HepG2 (cell line): Measurements from ENCODE around the gene ARFIP2. TPM values are rescaled to one million over a fixed set of nuclear protein-coding genes. Genes with fewer than 3 reads are reported as not detected.

Source experiments
- ATAC-seq: fragments of 200-7000 bp; cut with Tn5 transposase; 3 replicates; pipeline ENCODE4 v1.9.1; 2020; ENCODE audit warnings: mild to moderate bottlenecking, moderate library complexity
- BruUV-seq: library from RNA; stranded (reverse); fragments of 400-500 nt; replicated peaks from 2 replicates; lab custom pipeline; 2021; lab: Mats Ljungman, UMichigan
- CTCF ChIA-PET: fragments of 300-600 bp; formaldehyde crosslinking; extraction: SDS; loops from one replicate; lab custom pipeline; 2021; ENCODE audit warnings: low total read pairs, inconsistent platforms, low intra/inter-chr PET ratio; lab: Yijun Ruan, JAX
- POLR2A ChIA-PET: fragments of 350-600 bp; sonication (Branson Sonifier 250); formaldehyde crosslinking; loops from one replicate; lab custom pipeline; 2020; ENCODE audit warnings: antibody characterized with exemption, inconsistent platforms; lab: Yijun Ruan, JAX
- DNase-seq: peaks from one replicate; pipeline ENCODE4 v3.0.0-alpha.2; 2015; ENCODE audit warnings: low spot score
- FAIRE-seq: peaks from 3 replicates; lab custom pipeline; 2011; peaks lifted over from hg19 to GRCh38; lab: Jason Lieb, UNC
- H2AFZ ChIP-seq: one replicate; pipeline ENCODE4 v1.6.1; 2011; ENCODE audit warnings: low read length, inconsistent platforms
- H3K27ac ChIP-seq: fragments of 300-600 bp; 3 replicates; pipeline ENCODE4 v1.8.0; 2011; ENCODE audit warnings: mixed run types, mild to moderate bottlenecking, mixed read lengths, low read length, inconsistent platforms; ENCODE audit not compliant: insufficient read depth; ENCODE audit errors: extremely low read length
- H3K27me3 ChIP-seq, 2 experiments: fragments of 200-600 bp in 1 of 2; 2 replicates in 1 of 2; 3 replicates in 1 of 2; pipeline versions ENCODE4 v1.6.0 to v1.8.0; 2011; ENCODE audit warnings: low read length in 2 of 2, mild to moderate bottlenecking in 2 of 2, moderate library complexity in 2 of 2, inconsistent platforms in 1 of 2; ENCODE audit not compliant: insufficient read depth in 2 of 2, control insufficient read depth in 1 of 2
- H3K36me3 ChIP-seq, 2 experiments: fragments of 200-600 bp in 1 of 2; replicated peaks in 1 of 2; 2 replicates in 1 of 2; 3 replicates in 1 of 2; pipeline versions ENCODE4 v1.5.1 to v1.8.0; 2011; ENCODE audit warnings: low read length in 2 of 2, inconsistent platforms in 1 of 2; ENCODE audit not compliant: insufficient read depth in 2 of 2, control insufficient read depth in 1 of 2
- H3K4me1 ChIP-seq: 2 replicates; pipeline ENCODE4 v1.5.1; 2012; ENCODE audit warnings: low read length, inconsistent platforms; ENCODE audit not compliant: insufficient read depth
- H3K4me2 ChIP-seq: 2 replicates; pipeline ENCODE4 v1.6.0; 2011; ENCODE audit warnings: low read depth, low read length, inconsistent platforms
- H3K4me3 ChIP-seq, 3 experiments: fragments of 200-600 bp in 1 of 3; sonication (generic), shearing (Covaris generic) in 1 of 3; replicated peaks in 1 of 3; 2 replicates each; pipeline ENCODE4 v1.5.1; 2011 to 2016; ENCODE audit warnings: low read length in 3 of 3, inconsistent platforms in 2 of 3, low read depth in 2 of 3, mild to moderate bottlenecking in 2 of 3, control low read depth in 1 of 3, mixed read lengths in 1 of 3; ENCODE audit not compliant: insufficient read depth in 1 of 3
- H3K79me2 ChIP-seq: one replicate; pipeline ENCODE4 v1.6.1; 2011; ENCODE audit warnings: low read length, inconsistent platforms; ENCODE audit not compliant: insufficient read depth
- H3K9ac ChIP-seq: 2 replicates; pipeline ENCODE4 v1.6.0; 2011; ENCODE audit warnings: mild to moderate bottlenecking, low read depth, low read length, inconsistent platforms; ENCODE audit not compliant: insufficient read depth
- H3K9me3 ChIP-seq: 2 replicates; pipeline ENCODE4 v1.5.1; 2012; ENCODE audit warnings: mild to moderate bottlenecking, low read length
- H4K20me1 ChIP-seq: 2 replicates; pipeline ENCODE4 v1.6.0; 2011; ENCODE audit warnings: inconsistent platforms, mild to moderate bottlenecking, low read length, moderate library complexity; ENCODE audit not compliant: insufficient read depth
- HOXD1 ChIP-seq: sonication (generic); formaldehyde crosslinking; IDR thresholded peaks from 2 replicates; pipeline ENCODE4 v1.5.0; 2020; ENCODE audit warnings: missing genetic modification reagents
- MAFK ChIP-seq, 2 experiments: IDR thresholded peaks in 1 of 2; conservative IDR thresholded peaks in 1 of 2; 2 replicates each; pipeline ENCODE4 v1.6.1; 2011; ENCODE audit warnings: improper control_type of control experiment in 2 of 2, low read length in 2 of 2
- PHF8 ChIP-seq: sonication (generic); formaldehyde crosslinking; IDR thresholded peaks from 2 replicates; pipeline ENCODE4 v1.5.0; 2020; ENCODE audit warnings: missing genetic modification reagents
- SKIL ChIP-seq: sonication (generic); formaldehyde crosslinking; IDR thresholded peaks from 2 replicates; pipeline ENCODE4 v1.8.0; 2022; ENCODE audit warnings: missing genetic modification reagents, mild to moderate bottlenecking, moderate library complexity, borderline replicate concordance
- ZNF547 ChIP-seq: sonication (generic); formaldehyde crosslinking; IDR thresholded peaks from 2 replicates; pipeline ENCODE4 v1.5.1; 2020; ENCODE audit warnings: mild to moderate bottlenecking, missing genetic modification reagents
- ZNF790 ChIP-seq: sonication (generic); formaldehyde crosslinking; IDR thresholded peaks from 2 replicates; pipeline ENCODE4 v1.8.0; 2022; ENCODE audit warnings: missing genetic modification reagents, mild to moderate bottlenecking, borderline replicate concordance
- in situ Hi-C: cut with HindIII; loops from 2 replicates; pipeline ENCODE4 v1.10.0; 2017; ENCODE audit warnings: low pct_unique_long_range_greater_than_20kb; ENCODE audit not compliant: extremely low pct_ligation_motif_present
- intact Hi-C: fragments of 100-400 bp; cut with micrococcal nuclease; formaldehyde crosslinking; loops from one replicate; pipeline ENCODE4 v1.10.0; 2022; ENCODE audit not compliant: unreplicated experiment
- polyA plus RNA-seq, 8 experiments: library from polyadenylated mRNA; depleted of rRNA in 3 of 8; stranded (reverse) in 7 of 8; unstranded in 1 of 8; fragments of >200 nt; fragmentation: Illumina TruSeq in 4 of 8; extraction: Trizol in 4 of 8; gene quantifications; 2 replicates each; pipeline versions ENCODE4 v1.2.1 to v1.2.3, GENCODE V29; 2011 to 2016; ENCODE audit warnings: low read depth in 4 of 8, missing spikeins in 1 of 8, mixed read lengths in 1 of 8; ENCODE audit not compliant: insufficient read depth in 1 of 8
- total RNA-seq, 5 experiments: library from RNA; depleted of rRNA; stranded (reverse); fragments of >200 nt; fragmentation: Illumina TruSeq; extraction: Trizol; gene quantifications; 2 replicates each; pipeline ENCODE4 v1.2.3, GENCODE V29; 2016; ENCODE audit warnings: low read depth in 1 of 5
- TF ChIP-seq, protein P1 (sequence below): sonication (generic); formaldehyde crosslinking; IDR thresholded peaks from 2 replicates; pipeline ENCODE4 v1.9.0; 2022; ENCODE audit warnings: missing genetic modification reagents, mild to moderate bottlenecking, borderline replicate concordance

The ARFIP2 gene
- total and polyA plus RNA-seq, 2 of the 13 experiments (the other 11 are each of a cell fraction or from before 2014, with no cell fraction given): 56.6 to 60.2 TPM

- TF ChIP-seq ZNF547 (no peak), HOXD1 (CRISPR knock-in tag) (no peak), SKIL (CRISPR knock-in tag) (no peak), ZNF790 (CRISPR knock-in tag) (no peak)
- TF ChIP-seq, protein P1, sequence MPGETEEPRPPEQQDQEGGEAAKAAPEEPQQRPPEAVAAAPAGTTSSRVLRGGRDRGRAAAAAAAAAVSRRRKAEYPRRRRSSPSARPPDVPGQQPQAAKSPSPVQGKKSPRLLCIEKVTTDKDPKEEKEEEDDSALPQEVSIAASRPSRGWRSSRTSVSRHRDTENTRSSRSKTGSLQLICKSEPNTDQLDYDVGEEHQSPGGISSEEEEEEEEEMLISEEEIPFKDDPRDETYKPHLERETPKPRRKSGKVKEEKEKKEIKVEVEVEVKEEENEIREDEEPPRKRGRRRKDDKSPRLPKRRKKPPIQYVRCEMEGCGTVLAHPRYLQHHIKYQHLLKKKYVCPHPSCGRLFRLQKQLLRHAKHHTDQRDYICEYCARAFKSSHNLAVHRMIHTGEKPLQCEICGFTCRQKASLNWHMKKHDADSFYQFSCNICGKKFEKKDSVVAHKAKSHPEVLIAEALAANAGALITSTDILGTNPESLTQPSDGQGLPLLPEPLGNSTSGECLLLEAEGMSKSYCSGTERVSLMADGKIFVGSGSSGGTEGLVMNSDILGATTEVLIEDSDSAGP (CRISPR knock-in tag): no peak
Measured at GRCh38 chr11:6520265-6520664, 39.1 kb upstream of the ARFIP2 start (continued).

DNA sequence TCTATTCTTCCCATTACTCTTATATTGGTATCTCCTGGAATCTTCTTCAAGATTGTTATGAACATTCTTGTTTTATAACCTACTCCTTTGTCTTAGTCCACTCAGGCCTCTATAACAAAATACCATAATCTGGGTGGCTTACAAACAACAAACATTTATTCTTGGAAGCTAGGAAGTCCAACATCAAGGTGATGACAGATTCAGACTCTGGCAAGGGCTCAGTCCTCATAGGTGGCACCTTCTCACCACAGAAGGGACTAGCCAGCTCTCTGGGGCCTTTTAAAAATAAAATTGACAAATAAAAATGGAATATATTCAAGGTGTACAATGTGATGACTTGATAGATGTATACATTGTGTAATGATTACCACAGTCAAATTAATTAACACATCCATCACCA, 35.7 kb upstream of the ARFIP2 start:
- Histone ChIP-seq H3K79me2 (no peaks in the 10 kb centered on the region), H4K20me1 (no peaks in the 10 kb centered on the region), H3K4me1 (no peaks in the 10 kb centered on the region), H3K9ac (no peak overlapping the region), H3K36me3 (peaks cover 4% of the 10 kb centered on the region in 2 experiments; a peak in 2 of 5 replicates), H3K9me3 (no peaks in the 10 kb centered on the region), H2AFZ (no peak overlapping the region), H3K27me3 (no peaks in the 10 kb centered on the region), H3K27ac (no peak overlapping the region), H3K4me3 (no peak overlapping the region), H3K4me2 (no peak overlapping the region)
- no peak for TF ChIP-seq MAFK (conservative IDR thresholded peaks at IDR 0.05 in 1 of 2, IDR thresholded peaks at IDR 0.05 in 1 of 2; ENCODE audit: low read length in 2 of 2)
- no peak for TF ChIP-seq PHF8 (CRISPR knock-in tag)
- ChIA-PET CTCF (no interaction called here), POLR2A (no interaction called here)
- no peak for ATAC-seq
- intact Hi-C loops (no loop called here), in situ Hi-C loops (no loop called here)
- no peak for DNase-seq
- no TSS peak for BruUV-seq
- FAIRE-seq: no peak
